Measurements from ENCODE around the gene NOL12. TPM values are rescaled to one million over a fixed set of nuclear protein-coding genes. Genes with fewer than 3 reads are reported as not detected.

Gene NOL12
- total and polyA plus RNA-seq, 4 donors, result 6.9 to 16.5 (median 11.4) TPM

GRCh38 chr22:37661160-37661924 lies 24.8 kb upstream of the NOL12 start (continued):
- TF ChIP-seq REST (IDR thresholded peaks at IDR 0.05) (no peak), TAF1 (conservative IDR thresholded peaks at IDR 0.05) (no peak), HNF4A (conservative IDR thresholded peaks at IDR 0.05) (peak; percentile 54 to 59)

- Histone ChIP-seq H3K4me3 (ENCODE audit: low read depth in 1 of 3, low read length in 3 of 3) (no peak overlapping the region), H3K4me1 (ENCODE audit: control insufficient read depth in 4 of 4, insufficient read depth in 4 of 4, low read length in 3 of 4) (peaks cover 8 to 53% (median 43%) of the 10 kb centered on the region in 4 donors), H3K9ac (ENCODE audit: low read depth in 1 of 2, low read length in 2 of 2) (no peak overlapping the region), H3K36me3 (ENCODE audit: control insufficient read depth in 4 of 4, insufficient read depth in 3 of 4, low read depth in 1 of 4, low read length in 3 of 4) (peaks cover 0 to 14% (median 2%) of the 10 kb centered on the region in 4 donors), H3K27me3 (ENCODE audit: control insufficient read depth in 4 of 4, insufficient read depth in 4 of 4, low read length in 3 of 4) (no peaks in the 10 kb centered on the region), H3K9me3 (ENCODE audit: control insufficient read depth in 4 of 4, low read length in 3 of 4) (no peaks in the 10 kb centered on the region), H3K27ac (ENCODE audit: low read depth in 1 of 2, low read length in 2 of 2) (peak overlapping the region in 1 of 2 donors; percentile 15)
- WGBS, result 81% methylated on average over 5 of the region's 5 CpGs
- no peak for TF ChIP-seq CTCF (IDR thresholded peaks at IDR 0.05; ENCODE audit: low read depth, low read length, missing input control)
- TF ChIP-seq YY1 (IDR thresholded peaks at IDR 0.05), result no peak
- no peak for TF ChIP-seq JUND (IDR thresholded peaks at IDR 0.05)
- no peak for TF ChIP-seq REST (IDR thresholded peaks at IDR 0.05)
- no peak for TF ChIP-seq NR2F2 (IDR thresholded peaks at IDR 0.05)
- TF ChIP-seq ATF3 (IDR thresholded peaks at IDR 0.05), result no peak
- no peak for TF ChIP-seq ZBTB33 (IDR thresholded peaks at IDR 0.05)
- no peak for TF ChIP-seq HNF4A (conservative IDR thresholded peaks at IDR 0.05)
- TF ChIP-seq TAF1 (conservative IDR thresholded peaks at IDR 0.05), result no peak
- no peak for TF ChIP-seq HNF4G (IDR thresholded peaks at IDR 0.05)
- no peak for TF ChIP-seq RXRA (IDR thresholded peaks at IDR 0.05)
- TF ChIP-seq FOXA2 (IDR thresholded peaks at IDR 0.05), result no peak
- TF ChIP-seq MAX (IDR thresholded peaks at IDR 0.05), result no peak
- no peak for DNase-seq (ENCODE audit: low spot score)
Observed at GRCh38 chr22:37662039-37662438, 24.1 kb upstream of the NOL12 start.

All from liver (tissue), 9 donors.